Astrocyte of the cerebellum (primary cell): ENCODE measurements around the gene DMRT3.

ENCODE experiments used
- DNase-seq: peaks from one replicate; pipeline ENCODE4 v3.0.0-alpha.2; 2011; ENCODE audit warnings: low read depth
- H3K4me3 ChIP-seq: 2 replicates; pipeline ENCODE4 v1.5.1; 2011; ENCODE audit warnings: mild to moderate bottlenecking, low read depth, low read length, moderate library complexity
- CTCF ChIP-seq: IDR thresholded peaks from 2 replicates; pipeline ENCODE4 v1.5.1; 2012; ENCODE audit warnings: low read length, low read depth, moderate library complexity, mild to moderate bottlenecking; ENCODE audit errors: missing control alignments
- in situ Hi-C: cut with HindIII; loops from 2 replicates; pipeline ENCODE4 v1.10.0; 2017; ENCODE audit warnings: low sequenced_read_pairs

DMRT3 gene

GRCh38 chr9:969310-970150 is 6.9 kb upstream of the DMRT3 start:
- in situ Hi-C loops = no loop called here
- no peak for DNase-seq
- no peak overlapping the region for H3K4me3 ChIP-seq
- no peak for TF ChIP-seq CTCF

- TF ChIP-seq CTCF = no peak
- in situ Hi-C loops = no loop called here
- no peak overlapping the region for H3K4me3 ChIP-seq
- DNase-seq = no peak
These were observed 6.1 kb upstream of the DMRT3 start for GRCh38 chr9:970151-970996.

DNA sequence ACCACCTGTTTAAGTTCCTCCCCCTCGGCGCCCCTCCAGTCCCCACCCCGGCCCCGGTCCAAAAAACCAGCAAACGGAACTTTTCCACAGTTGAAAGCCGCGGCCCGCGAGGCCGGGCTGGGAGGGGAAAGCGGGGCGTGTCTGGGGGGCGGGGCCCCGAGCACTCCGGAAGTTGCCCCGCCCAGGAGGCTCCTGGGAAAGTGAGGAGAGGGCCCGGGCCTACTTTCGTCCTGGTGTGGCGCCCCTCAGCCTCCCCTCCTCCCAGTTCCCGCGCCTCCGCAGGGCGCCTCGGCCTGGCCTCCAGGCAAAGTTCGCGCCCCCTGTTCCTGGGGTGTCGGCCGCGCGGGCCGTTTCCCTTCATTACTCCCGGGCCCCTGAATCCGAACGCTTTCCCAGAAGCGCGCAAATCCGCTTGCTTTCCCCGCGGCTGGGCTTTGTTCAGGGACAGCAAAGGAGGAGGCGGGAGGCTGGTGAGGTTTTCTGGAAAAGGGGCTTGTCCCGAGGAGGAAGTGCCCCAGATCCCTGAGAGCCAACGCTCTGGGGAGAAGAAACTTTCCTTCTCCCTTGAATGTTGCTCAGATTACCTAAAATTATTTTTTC is 4.5 kb upstream of the DMRT3 start:
- no peak for DNase-seq
- TF ChIP-seq CTCF = no peak
- in situ Hi-C loops = no loop called here
- H3K4me3 ChIP-seq = peak overlapping the region; percentile 13

DNA sequence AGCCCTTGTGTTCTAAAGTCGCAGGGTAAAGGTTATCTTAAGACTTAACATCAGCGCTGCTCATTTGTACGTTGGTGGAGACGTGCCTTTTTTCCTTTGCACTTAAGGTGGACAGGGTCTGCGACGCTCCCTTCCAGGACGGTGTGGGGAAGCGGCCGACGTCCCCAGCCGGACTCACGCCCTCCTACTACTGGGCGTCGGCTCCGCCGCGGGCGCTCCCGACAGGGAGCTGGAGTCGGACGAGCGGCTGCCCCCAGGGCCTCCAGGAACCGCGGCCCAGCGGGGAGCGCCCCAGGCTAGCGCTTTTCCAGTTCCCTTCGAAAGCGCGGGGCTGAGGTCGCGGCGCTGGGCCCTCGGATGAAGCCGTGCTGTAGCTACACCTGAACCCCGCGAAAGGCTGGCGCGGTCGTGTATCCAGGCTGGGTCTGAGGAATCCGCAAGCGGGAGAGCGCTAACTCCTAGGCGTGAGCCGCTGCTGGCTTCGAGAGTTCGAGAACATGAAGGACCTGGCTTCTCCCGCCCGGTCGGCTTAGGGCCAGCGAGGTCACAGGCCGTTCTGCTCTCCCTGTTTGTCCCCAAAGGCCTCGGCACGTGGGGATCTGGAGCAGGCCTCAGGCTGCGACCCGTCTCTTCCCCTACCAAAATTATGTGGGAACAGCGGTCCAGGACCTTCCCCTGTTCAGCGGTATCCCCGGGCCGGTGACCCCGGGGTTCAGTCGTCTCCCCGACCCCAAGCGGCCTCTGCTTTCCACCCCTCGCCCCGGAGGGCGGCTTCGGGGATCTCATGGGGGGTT is 3.8 kb upstream of the DMRT3 start:
- in situ Hi-C loops = no loop called here
- DNase-seq = no peak
- no peak for TF ChIP-seq CTCF
- H3K4me3 ChIP-seq = no peak overlapping the region

DNA sequence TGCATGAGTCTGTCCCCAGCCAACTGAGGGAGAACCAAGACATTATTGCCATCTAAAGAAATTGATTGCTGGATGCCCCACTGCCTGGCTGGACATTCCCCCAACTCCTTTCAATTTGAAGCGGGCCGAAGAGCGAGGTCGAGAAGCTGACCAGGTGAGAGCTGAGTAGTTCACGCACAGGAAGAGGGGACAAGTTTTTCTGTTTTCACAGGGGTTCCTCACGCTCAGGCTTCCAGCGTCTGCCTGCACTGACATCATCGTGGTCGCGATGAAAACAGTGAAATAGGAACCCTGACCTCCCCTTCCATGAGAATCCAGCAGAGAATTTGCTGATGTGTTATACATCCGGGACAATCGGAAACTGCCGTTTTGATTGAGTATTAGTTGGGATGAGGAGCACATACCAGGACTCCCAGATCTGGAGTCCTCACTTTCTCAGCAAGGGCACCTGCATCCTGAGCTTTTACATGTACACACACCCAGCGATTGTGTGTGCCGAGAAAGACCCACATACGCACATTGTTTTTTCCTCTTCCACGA is 3.1 kb upstream of the DMRT3 start:
- no peak for DNase-seq
- in situ Hi-C loops = no loop called here
- TF ChIP-seq CTCF = no peak
- no peak overlapping the region for H3K4me3 ChIP-seq
